PC-3 (cell line): ENCODE data around the gene ITK.

ENCODE experiments used
- CTCF ChIP-seq: fragments of 300-600 bp; sonication (generic); conservative IDR thresholded peaks from 2 replicates; pipeline ENCODE4 v1.5.1; 2017; ENCODE audit warnings: antibody characterized with exemption, low read depth, mild to moderate bottlenecking, low read length
- EZH2 ChIP-seq: fragments of 300-600 bp; sonication (generic); IDR thresholded peaks from one replicate; pipeline ENCODE4 v1.6.1; 2017; ENCODE audit warnings: antibody characterized with exemption, mild to moderate bottlenecking, low read length; ENCODE audit not compliant: unreplicated experiment

GRCh38 chr5:157289164-157289819 is 108.7 kb downstream of the ITK start:
- TF ChIP-seq CTCF: no peak
- no peak for TF ChIP-seq EZH2
